ENCODE measurements around the gene RNF44. TPM values are rescaled to one million over a fixed set of nuclear protein-coding genes. Genes with fewer than 3 reads are reported as not detected.

RNF44 gene
- total and polyA plus RNA-seq, 4 donors, result 3.2 to 6.4 (median 4.7) TPM

DNA sequence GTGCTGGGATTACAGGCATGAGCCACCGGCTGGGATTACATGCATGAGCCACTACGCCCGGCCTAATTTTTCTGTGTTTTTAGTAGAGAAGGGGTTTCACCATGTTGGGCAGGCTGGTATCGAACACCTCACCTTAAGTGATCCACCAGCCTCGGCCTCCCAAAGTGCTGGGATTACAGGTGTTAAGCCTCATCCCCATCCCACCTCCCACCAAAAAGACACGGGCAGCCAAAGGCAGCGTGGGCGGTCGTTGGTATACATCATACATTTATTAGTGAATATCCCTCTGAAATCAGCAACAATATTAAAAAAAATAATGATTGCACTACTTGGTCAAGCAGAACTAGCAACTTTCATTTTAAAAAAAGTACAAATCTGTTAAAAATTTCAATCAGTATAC, 10.7 kb downstream of the RNF44 start:
- Histone ChIP-seq H3K36me3 (ENCODE audit: control insufficient read depth in 4 of 4, insufficient read depth in 3 of 4, low read depth in 1 of 4, low read length in 3 of 4) (peaks cover 0 to 37% (median 23%) of the 10 kb centered on the region in 4 donors), H3K9ac (ENCODE audit: low read depth in 1 of 2, low read length in 2 of 2) (no peak overlapping the region), H3K9me3 (ENCODE audit: control insufficient read depth in 4 of 4, low read length in 3 of 4) (no peaks in the 10 kb centered on the region), H3K27ac (ENCODE audit: low read depth in 1 of 2, low read length in 2 of 2) (no peak overlapping the region), H3K4me3 (ENCODE audit: low read depth in 1 of 3, low read length in 3 of 3) (no peak overlapping the region), H3K27me3 (ENCODE audit: control insufficient read depth in 4 of 4, insufficient read depth in 4 of 4, low read length in 3 of 4) (no peaks in the 10 kb centered on the region), H3K4me1 (ENCODE audit: control insufficient read depth in 4 of 4, insufficient read depth in 4 of 4, low read length in 3 of 4) (no peaks in the 10 kb centered on the region)
- WGBS, result 97% methylated on average over 9 of the region's 9 CpGs
- TF ChIP-seq FOXA2 (IDR thresholded peaks at IDR 0.05) (no peak), SP1 (IDR thresholded peaks at IDR 0.05) (no peak)
- DNase-seq (ENCODE audit: low spot score), result no peak

DNA sequence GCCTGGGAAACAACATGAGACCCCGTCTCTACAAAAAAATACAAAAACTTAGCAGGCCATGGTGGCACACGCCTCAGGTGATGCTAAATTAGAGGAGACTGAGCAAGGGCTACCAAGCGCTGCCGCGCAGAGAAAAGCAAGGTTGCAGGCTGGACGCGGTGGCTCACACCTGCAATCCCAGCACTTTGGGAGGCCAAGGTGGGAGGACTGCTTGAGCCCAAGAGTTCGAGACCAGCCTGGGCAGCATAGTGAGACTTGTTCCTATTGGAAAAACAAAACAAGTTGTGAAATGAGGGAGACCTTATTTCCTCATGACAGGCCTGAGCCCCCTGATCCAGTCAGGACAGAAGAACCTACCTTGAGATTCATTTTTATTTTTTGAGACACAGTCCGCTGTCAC, 11.5 kb downstream of the RNF44 start:
- H3K27ac ChIP-seq (ENCODE audit: low read depth in 1 of 2, low read length in 2 of 2), result no peak overlapping the region
- H3K27me3 ChIP-seq (ENCODE audit: control insufficient read depth in 4 of 4, insufficient read depth in 4 of 4, low read length in 3 of 4), result no peaks in the 10 kb centered on the region
- 96% methylated on average over 9 of the region's 9 CpGs for WGBS

DNA sequence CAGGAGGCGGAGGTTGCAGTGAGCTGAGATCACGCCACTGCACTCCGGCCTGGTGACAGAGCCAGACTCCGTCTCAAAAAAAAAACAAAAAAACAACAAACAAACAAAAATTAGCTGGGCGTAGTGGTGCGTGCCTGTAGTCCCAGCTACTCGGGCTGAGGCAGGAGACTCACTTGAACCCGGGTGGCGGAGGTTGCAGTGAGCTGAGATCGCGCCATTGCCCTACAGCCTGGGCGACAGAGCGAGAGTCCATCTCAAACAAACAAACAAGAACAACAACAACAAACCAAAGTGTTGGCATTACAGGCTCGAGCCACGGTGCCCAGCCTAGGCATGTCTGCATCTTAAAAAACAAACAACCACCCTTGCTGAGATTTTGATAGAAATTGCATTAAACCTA, 12.2 kb downstream of the RNF44 start:
- no peak overlapping the region for H3K9ac ChIP-seq (ENCODE audit: low read depth in 1 of 2, low read length in 2 of 2)
- DNase-seq (ENCODE audit: low spot score), result no peak
- TF ChIP-seq GABPA (IDR thresholded peaks at IDR 0.05 in 1 of 2, conservative IDR thresholded peaks at IDR 0.05 in 1 of 2), result no peak
- no peak for TF ChIP-seq FOXA1 (IDR thresholded peaks at IDR 0.05)
- TF ChIP-seq, protein P1, sequence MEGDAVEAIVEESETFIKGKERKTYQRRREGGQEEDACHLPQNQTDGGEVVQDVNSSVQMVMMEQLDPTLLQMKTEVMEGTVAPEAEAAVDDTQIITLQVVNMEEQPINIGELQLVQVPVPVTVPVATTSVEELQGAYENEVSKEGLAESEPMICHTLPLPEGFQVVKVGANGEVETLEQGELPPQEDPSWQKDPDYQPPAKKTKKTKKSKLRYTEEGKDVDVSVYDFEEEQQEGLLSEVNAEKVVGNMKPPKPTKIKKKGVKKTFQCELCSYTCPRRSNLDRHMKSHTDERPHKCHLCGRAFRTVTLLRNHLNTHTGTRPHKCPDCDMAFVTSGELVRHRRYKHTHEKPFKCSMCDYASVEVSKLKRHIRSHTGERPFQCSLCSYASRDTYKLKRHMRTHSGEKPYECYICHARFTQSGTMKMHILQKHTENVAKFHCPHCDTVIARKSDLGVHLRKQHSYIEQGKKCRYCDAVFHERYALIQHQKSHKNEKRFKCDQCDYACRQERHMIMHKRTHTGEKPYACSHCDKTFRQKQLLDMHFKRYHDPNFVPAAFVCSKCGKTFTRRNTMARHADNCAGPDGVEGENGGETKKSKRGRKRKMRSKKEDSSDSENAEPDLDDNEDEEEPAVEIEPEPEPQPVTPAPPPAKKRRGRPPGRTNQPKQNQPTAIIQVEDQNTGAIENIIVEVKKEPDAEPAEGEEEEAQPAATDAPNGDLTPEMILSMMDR (IDR thresholded peaks at IDR 0.05; ENCODE audit: low read depth, low read length, missing input control), result no peak
- no peak for TF ChIP-seq SP1 (IDR thresholded peaks at IDR 0.05)
- no peak for TF ChIP-seq HNF4A (conservative IDR thresholded peaks at IDR 0.05)
- TF ChIP-seq JUND (IDR thresholded peaks at IDR 0.05), result no peak
- no peaks in the 10 kb centered on the region for H3K4me1 ChIP-seq (ENCODE audit: control insufficient read depth in 4 of 4, insufficient read depth in 4 of 4, low read length in 3 of 4)
- no peaks in the 10 kb centered on the region for H3K27me3 ChIP-seq (ENCODE audit: control insufficient read depth in 4 of 4, insufficient read depth in 4 of 4, low read length in 3 of 4)
- WGBS, result 89% methylated on average over 15 of the region's 15 CpGs
- H3K36me3 ChIP-seq (ENCODE audit: control insufficient read depth in 4 of 4, insufficient read depth in 3 of 4, low read depth in 1 of 4, low read length in 3 of 4), result peaks cover 0 to 28% (median 21%) of the 10 kb centered on the region in 4 donors
- no peaks in the 10 kb centered on the region for H3K9me3 ChIP-seq (ENCODE audit: control insufficient read depth in 4 of 4, low read length in 3 of 4)
- H3K27ac ChIP-seq (ENCODE audit: low read depth in 1 of 2, low read length in 2 of 2), result no peak overlapping the region
- H3K4me3 ChIP-seq (ENCODE audit: low read depth in 1 of 3, low read length in 3 of 3), result no peak overlapping the region

More for the DNA sequence above, 11.5 kb downstream of the RNF44 start:
- H3K9ac ChIP-seq (ENCODE audit: low read depth in 1 of 2, low read length in 2 of 2), result no peak overlapping the region
- no peaks in the 10 kb centered on the region for H3K9me3 ChIP-seq (ENCODE audit: control insufficient read depth in 4 of 4, low read length in 3 of 4)
- H3K4me3 ChIP-seq (ENCODE audit: low read depth in 1 of 3, low read length in 3 of 3), result no peak overlapping the region
- H3K36me3 ChIP-seq (ENCODE audit: control insufficient read depth in 4 of 4, insufficient read depth in 3 of 4, low read depth in 1 of 4, low read length in 3 of 4), result peaks cover 0 to 31% (median 21%) of the 10 kb centered on the region in 4 donors
- DNase-seq (ENCODE audit: low spot score), result no peak
- no peaks in the 10 kb centered on the region for H3K4me1 ChIP-seq (ENCODE audit: control insufficient read depth in 4 of 4, insufficient read depth in 4 of 4, low read length in 3 of 4)
- TF ChIP-seq, protein P2, sequence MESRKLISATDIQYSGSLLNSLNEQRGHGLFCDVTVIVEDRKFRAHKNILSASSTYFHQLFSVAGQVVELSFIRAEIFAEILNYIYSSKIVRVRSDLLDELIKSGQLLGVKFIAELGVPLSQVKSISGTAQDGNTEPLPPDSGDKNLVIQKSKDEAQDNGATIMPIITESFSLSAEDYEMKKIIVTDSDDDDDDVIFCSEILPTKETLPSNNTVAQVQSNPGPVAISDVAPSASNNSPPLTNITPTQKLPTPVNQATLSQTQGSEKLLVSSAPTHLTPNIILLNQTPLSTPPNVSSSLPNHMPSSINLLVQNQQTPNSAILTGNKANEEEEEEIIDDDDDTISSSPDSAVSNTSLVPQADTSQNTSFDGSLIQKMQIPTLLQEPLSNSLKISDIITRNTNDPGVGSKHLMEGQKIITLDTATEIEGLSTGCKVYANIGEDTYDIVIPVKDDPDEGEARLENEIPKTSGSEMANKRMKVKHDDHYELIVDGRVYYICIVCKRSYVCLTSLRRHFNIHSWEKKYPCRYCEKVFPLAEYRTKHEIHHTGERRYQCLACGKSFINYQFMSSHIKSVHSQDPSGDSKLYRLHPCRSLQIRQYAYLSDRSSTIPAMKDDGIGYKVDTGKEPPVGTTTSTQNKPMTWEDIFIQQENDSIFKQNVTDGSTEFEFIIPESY (IDR thresholded peaks at IDR 0.05), result no peak
- TF ChIP-seq JUND (IDR thresholded peaks at IDR 0.05) (no peak), TAF1 (conservative IDR thresholded peaks at IDR 0.05) (no peak), FOXA1 (IDR thresholded peaks at IDR 0.05) (no peak)
- TF ChIP-seq, protein P3, sequence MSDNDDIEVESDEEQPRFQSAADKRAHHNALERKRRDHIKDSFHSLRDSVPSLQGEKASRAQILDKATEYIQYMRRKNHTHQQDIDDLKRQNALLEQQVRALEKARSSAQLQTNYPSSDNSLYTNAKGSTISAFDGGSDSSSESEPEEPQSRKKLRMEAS (IDR thresholded peaks at IDR 0.05), result no peak

Data from liver (tissue), 9 donors.